Neural progenitor cell (in vitro differentiated cells): ENCODE data around the gene BRSK2. TPM values are rescaled to one million over a fixed set of nuclear protein-coding genes. Genes with fewer than 3 reads are reported as not detected.

Source experiments
- DNase-seq: peaks from one replicate; pipeline ENCODE4 v3.0.0-alpha.2; 2016; ENCODE audit warnings: low spot score
- H2AFZ ChIP-seq: fragments of 200-600 bp; sonication (generic); replicated peaks from 2 replicates; pipeline ENCODE4 v1.6.1; 2016; ENCODE audit warnings: antibody characterized with exemption
- H3F3A ChIP-seq: fragments of 200-600 bp; sonication (generic); 2 replicates; pipeline ENCODE4 v1.6.1; 2016; ENCODE audit warnings: antibody characterized with exemption, low read depth
- H3K27ac ChIP-seq: fragments of 200-600 bp; sonication (generic); 2 replicates; pipeline ENCODE4 v1.5.1; 2016; ENCODE audit warnings: mild to moderate bottlenecking
- H3K27me3 ChIP-seq: fragments of 200-600 bp; sonication (generic); 2 replicates; pipeline ENCODE4 v1.6.1; 2016; ENCODE audit warnings: mild to moderate bottlenecking, moderate library complexity
- H3K36me3 ChIP-seq: fragments of 200-600 bp; sonication (generic); 2 replicates; pipeline ENCODE4 v1.5.1; 2016
- H3K4me1 ChIP-seq: fragments of 200-600 bp; sonication (generic); 2 replicates; pipeline ENCODE4 v1.6.1; 2016; ENCODE audit warnings: mixed run types
- H3K4me2 ChIP-seq: fragments of 200-600 bp; sonication (generic); 2 replicates; pipeline ENCODE4 v1.6.1; 2016
- H3K4me3 ChIP-seq: fragments of 200-600 bp; sonication (generic); 2 replicates; pipeline ENCODE4 v1.5.1; 2016
- H3K79me2 ChIP-seq: fragments of 200-600 bp; sonication (generic); 2 replicates; pipeline ENCODE4 v1.6.1; 2016; ENCODE audit warnings: low read depth
- H3K9ac ChIP-seq: fragments of 200-600 bp; sonication (generic); 2 replicates; pipeline ENCODE4 v1.6.1; 2016
- H3K9me3 ChIP-seq: fragments of 200-600 bp; sonication (generic); 2 replicates; pipeline ENCODE4 v1.5.1; 2016; ENCODE audit warnings: low read depth
- H4K20me1 ChIP-seq: fragments of 200-600 bp; sonication (generic); 2 replicates; pipeline ENCODE4 v1.6.1; 2016; ENCODE audit warnings: low read depth
- H3K27ac Mint-ChIP-seq: 3 replicates; pipeline ENCODE4 v1.8.0; 2021; ENCODE audit warnings: mixed read lengths
- H3K27me3 Mint-ChIP-seq: 2 replicates; pipeline ENCODE4 v1.8.0; 2022; ENCODE audit warnings: low read depth, mild to moderate bottlenecking, inconsistent platforms, moderate library complexity, mixed read lengths; ENCODE audit not compliant: insufficient read depth
- H3K36me3 Mint-ChIP-seq: 3 replicates; pipeline ENCODE4 v1.8.0; 2021; ENCODE audit warnings: mixed read lengths
- H3K4me1 Mint-ChIP-seq: 3 replicates; pipeline ENCODE4 v1.8.0; 2021; ENCODE audit warnings: mixed read lengths
- H3K4me3 Mint-ChIP-seq: 3 replicates; pipeline ENCODE4 v1.8.0; 2021; ENCODE audit warnings: mild to moderate bottlenecking, moderate library complexity, mixed read lengths
- H3K9me3 Mint-ChIP-seq: 3 replicates; pipeline ENCODE4 v1.8.0; 2020; ENCODE audit warnings: mixed read lengths
- EZH2 ChIP-seq: fragments of 200-600 bp; sonication (generic); IDR thresholded peaks from 2 replicates; pipeline ENCODE4 v1.6.1; 2017; ENCODE audit warnings: antibody characterized with exemption, mild to moderate bottlenecking, moderate library complexity
- EZH2phosphoT487 ChIP-seq: fragments of 200-600 bp; sonication (generic); IDR thresholded peaks from 2 replicates; pipeline ENCODE4 v1.6.1; 2017; ENCODE audit warnings: antibody characterized with exemption
- total RNA-seq: library from RNA; depleted of rRNA; stranded (reverse); fragments of >200 nt; gene quantifications from 2 replicates; pipeline ENCODE4 v1.2.3, GENCODE V29; 2015; ENCODE audit warnings: low replicate concordance
- TF ChIP-seq, protein P1 (sequence below): fragments of 200-600 bp; sonication (generic); IDR thresholded peaks from 2 replicates; pipeline ENCODE4 v1.5.1; 2017; ENCODE audit warnings: antibody characterized with exemption, mild to moderate bottlenecking

Gene BRSK2
- total RNA-seq, 1 donor from 2014 or later = 8.2 TPM

DNA sequence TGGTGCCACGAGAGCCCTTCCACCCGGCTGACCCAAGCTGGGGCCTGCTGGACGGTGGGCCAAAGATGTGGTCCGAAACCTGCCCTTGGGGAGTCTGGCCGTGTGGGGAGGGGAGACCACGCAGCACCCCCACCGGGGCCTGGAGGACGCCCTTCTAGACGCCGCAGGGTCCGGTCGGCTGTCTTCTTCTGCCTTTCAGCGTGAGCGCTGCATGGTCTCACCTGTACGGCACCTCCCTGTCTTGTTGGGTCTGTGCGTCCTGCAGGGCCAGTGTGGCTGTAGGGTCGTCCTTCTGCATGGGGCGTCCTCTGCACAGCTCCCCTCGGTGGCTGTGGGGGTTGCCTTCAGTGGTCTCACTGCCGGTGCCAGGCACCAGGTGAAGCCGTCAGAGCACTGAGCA, 2.8 kb downstream of the BRSK2 start:
- Mint-ChIP-seq H3K9me3 (peaks cover 8% of the 10 kb centered on the region), H3K4me3 (peak overlapping the region; percentile 93), H3K27ac (no peak overlapping the region), H3K36me3 (peaks cover 11% of the 10 kb centered on the region), H3K4me1 (peaks cover 11% of the 10 kb centered on the region), H3K27me3 (peaks cover 8% of the 10 kb centered on the region)
- no peak overlapping the region for H3K4me2 ChIP-seq
- H4K20me1 ChIP-seq = peaks cover 28% of the 10 kb centered on the region
- no peak overlapping the region for H3K27ac ChIP-seq
- TF ChIP-seq EZH2phosphoT487 (no peak), EZH2 (no peak)
- TF ChIP-seq, protein P1, sequence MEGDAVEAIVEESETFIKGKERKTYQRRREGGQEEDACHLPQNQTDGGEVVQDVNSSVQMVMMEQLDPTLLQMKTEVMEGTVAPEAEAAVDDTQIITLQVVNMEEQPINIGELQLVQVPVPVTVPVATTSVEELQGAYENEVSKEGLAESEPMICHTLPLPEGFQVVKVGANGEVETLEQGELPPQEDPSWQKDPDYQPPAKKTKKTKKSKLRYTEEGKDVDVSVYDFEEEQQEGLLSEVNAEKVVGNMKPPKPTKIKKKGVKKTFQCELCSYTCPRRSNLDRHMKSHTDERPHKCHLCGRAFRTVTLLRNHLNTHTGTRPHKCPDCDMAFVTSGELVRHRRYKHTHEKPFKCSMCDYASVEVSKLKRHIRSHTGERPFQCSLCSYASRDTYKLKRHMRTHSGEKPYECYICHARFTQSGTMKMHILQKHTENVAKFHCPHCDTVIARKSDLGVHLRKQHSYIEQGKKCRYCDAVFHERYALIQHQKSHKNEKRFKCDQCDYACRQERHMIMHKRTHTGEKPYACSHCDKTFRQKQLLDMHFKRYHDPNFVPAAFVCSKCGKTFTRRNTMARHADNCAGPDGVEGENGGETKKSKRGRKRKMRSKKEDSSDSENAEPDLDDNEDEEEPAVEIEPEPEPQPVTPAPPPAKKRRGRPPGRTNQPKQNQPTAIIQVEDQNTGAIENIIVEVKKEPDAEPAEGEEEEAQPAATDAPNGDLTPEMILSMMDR = no peak
- peaks cover 4% of the 10 kb centered on the region for H3K4me1 ChIP-seq
- no peak overlapping the region for H2AFZ ChIP-seq
- peaks cover 15% of the 10 kb centered on the region for H3F3A ChIP-seq
- H3K9ac ChIP-seq = no peak overlapping the region
- no peak overlapping the region for H3K4me3 ChIP-seq
- peaks cover 32% of the 10 kb centered on the region for H3K27me3 ChIP-seq
- peaks cover 23% of the 10 kb centered on the region for H3K79me2 ChIP-seq
- no peaks in the 10 kb centered on the region for H3K36me3 ChIP-seq
- no peak for DNase-seq
- no peaks in the 10 kb centered on the region for H3K9me3 ChIP-seq

- no peak overlapping the region for H2AFZ ChIP-seq
- no peaks in the 10 kb centered on the region for H3K36me3 ChIP-seq
- H3K4me1 ChIP-seq = peaks cover 4% of the 10 kb centered on the region
- H3F3A ChIP-seq = peaks cover 9% of the 10 kb centered on the region
- peak overlapping the region; percentile 24 for H3K4me3 Mint-ChIP-seq
- H3K9ac ChIP-seq = no peak overlapping the region
- no peaks in the 10 kb centered on the region for H3K9me3 ChIP-seq
- peaks cover 11% of the 10 kb centered on the region for H3K36me3 Mint-ChIP-seq
- TF ChIP-seq EZH2phosphoT487 (no peak), EZH2 (no peak)
- H3K4me1 Mint-ChIP-seq = peaks cover 7% of the 10 kb centered on the region
- no peak overlapping the region for H3K4me2 ChIP-seq
- no peak overlapping the region for H3K4me3 ChIP-seq
- peaks cover 34% of the 10 kb centered on the region for H4K20me1 ChIP-seq
- H3K27ac Mint-ChIP-seq = no peak overlapping the region
- H3K27me3 Mint-ChIP-seq = peaks cover 8% of the 10 kb centered on the region
- no peak overlapping the region for H3K27ac ChIP-seq
- peaks cover 23% of the 10 kb centered on the region for H3K79me2 ChIP-seq
- H3K9me3 Mint-ChIP-seq = peaks cover 8% of the 10 kb centered on the region
- no peak for DNase-seq
- peaks cover 26% of the 10 kb centered on the region for H3K27me3 ChIP-seq
These were observed 3.4 kb downstream of the BRSK2 start for GRCh38 chr11:1393038-1393710.

GRCh38 chr11:1394936-1395772, 5.4 kb downstream of the BRSK2 start:
- peaks cover 9% of the 10 kb centered on the region for H3K27me3 Mint-ChIP-seq
- no peaks in the 10 kb centered on the region for H3K9me3 ChIP-seq
- peaks cover 4% of the 10 kb centered on the region for H3K4me1 ChIP-seq
- no peak overlapping the region for H3K4me3 Mint-ChIP-seq
- no peak overlapping the region for H3K4me2 ChIP-seq
- H3K79me2 ChIP-seq = peaks cover 23% of the 10 kb centered on the region
- H3K27ac Mint-ChIP-seq = no peak overlapping the region
- TF ChIP-seq EZH2phosphoT487 (no peak), EZH2 (no peak)
- TF ChIP-seq, protein P1 = no peak
- no peak overlapping the region for H3K27ac ChIP-seq
- no peak overlapping the region for H3K9ac ChIP-seq
- H3K4me1 Mint-ChIP-seq = peaks cover 10% of the 10 kb centered on the region
- peaks cover 8% of the 10 kb centered on the region for H3K9me3 Mint-ChIP-seq
- peaks cover 54% of the 10 kb centered on the region for H4K20me1 ChIP-seq
- no peak overlapping the region for H2AFZ ChIP-seq
- no peak for DNase-seq
- peaks cover 11% of the 10 kb centered on the region for H3K36me3 Mint-ChIP-seq
- H3K36me3 ChIP-seq = no peaks in the 10 kb centered on the region
- H3K27me3 ChIP-seq = peaks cover 15% of the 10 kb centered on the region
- H3F3A ChIP-seq = peaks cover 8% of the 10 kb centered on the region
- no peak overlapping the region for H3K4me3 ChIP-seq
